Activated CD8-positive, alpha-beta T cell treated with anti-CD3 and anti-CD28 coated beads, Interleukin-2, amount 10 ng/mL, durations not matched to agents 7 days and 5 days (primary cell): ENCODE results near the gene PDIA6. TPM values are rescaled to one million over a fixed set of nuclear protein-coding genes. Genes with fewer than 3 reads are reported as not detected.
"Not testable (repeated sequence)": the region's sequence is repeated elsewhere in the genome, so short reads cannot be mapped to it uniquely, and the experiment has no call there.

Experiments
- ATAC-seq: fragments of 150-1000 bp; cut with Tn5 transposase; one replicate; pipeline ENCODE4 v1.10.0; 2021; ENCODE audit warnings: moderate library complexity
- CTCF ChIA-PET: fragments of 350-600 bp; sonication (Branson Sonifier 250); formaldehyde crosslinking; loops from one replicate; lab custom pipeline; 2021; ENCODE audit warnings: antibody characterized with exemption; lab: Charles Lee
- POLR2A ChIA-PET: fragments of 350-600 bp; sonication (Branson Sonifier 250); formaldehyde crosslinking; loops from one replicate; lab custom pipeline; 2021; ENCODE audit warnings: antibody characterized with exemption; lab: Charles Lee
- DNase-seq: peaks from one replicate; pipeline ENCODE4 v3.0.0-alpha.2; 2020
- H3K27ac Mint-ChIP-seq: one replicate; pipeline ENCODE4 v1.8.0; 2021; ENCODE audit warnings: mild to moderate bottlenecking, mixed read lengths
- H3K27me3 Mint-ChIP-seq: one replicate; pipeline ENCODE4 v1.8.0; 2021; ENCODE audit warnings: low read depth, mixed read lengths
- H3K36me3 Mint-ChIP-seq: one replicate; pipeline ENCODE4 v1.8.0; 2021; ENCODE audit warnings: low read depth, mixed read lengths
- H3K4me1 Mint-ChIP-seq: one replicate; pipeline ENCODE4 v1.8.0; 2021; ENCODE audit warnings: low read depth, mixed read lengths
- H3K4me3 Mint-ChIP-seq: one replicate; pipeline ENCODE4 v1.8.0; 2021; ENCODE audit warnings: mild to moderate bottlenecking, mixed read lengths
- H3K9me3 Mint-ChIP-seq: one replicate; pipeline ENCODE4 v1.8.0; 2022; ENCODE audit warnings: mixed read lengths; ENCODE audit not compliant: insufficient read depth
- total RNA-seq, 2 experiments: library from RNA; stranded (reverse); gene quantifications; one replicate each; pipeline ENCODE4 v1.2.3, GENCODE V29; 2021

PDIA6 gene
- total RNA-seq, 2 experiments from 2014 or later: 131 to 138 TPM

DNA sequence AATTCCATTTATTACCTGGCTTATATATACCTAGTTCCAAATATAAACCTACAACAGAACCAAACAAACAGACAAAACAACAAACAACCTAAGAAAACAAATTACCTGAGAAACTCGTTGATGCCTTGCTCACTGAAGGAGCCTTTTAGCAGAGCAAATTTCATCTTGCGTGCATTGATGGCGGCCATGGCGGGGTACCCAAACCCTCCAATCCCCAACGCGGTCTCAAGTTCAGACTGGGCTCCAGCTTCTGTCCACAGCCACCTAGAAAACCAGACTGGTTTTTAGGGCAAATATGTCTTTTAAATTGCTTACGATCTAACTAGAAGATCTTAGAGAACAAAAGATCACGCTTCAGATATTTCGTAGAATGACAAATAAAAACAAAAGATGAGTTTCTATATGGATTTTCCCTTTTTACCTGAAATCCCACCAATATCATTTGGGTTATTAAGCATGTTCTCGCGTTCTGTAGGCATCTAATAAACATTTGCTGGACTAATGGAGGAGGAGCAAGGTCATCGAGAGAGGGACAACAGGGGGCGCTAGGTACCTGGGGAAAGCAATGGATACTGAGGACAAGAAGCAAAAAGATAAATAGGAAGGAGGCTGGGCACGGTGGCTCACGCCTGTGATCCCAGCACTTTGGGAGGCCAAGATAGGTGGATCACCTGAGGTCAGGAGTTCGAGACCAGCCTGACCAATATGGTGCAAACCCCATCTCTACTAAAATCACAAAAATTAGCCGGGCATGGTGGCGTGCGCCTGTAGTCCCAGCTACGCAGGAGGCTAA, 25.2 kb downstream of the PDIA6 start:
- H3K27me3 Mint-ChIP-seq: no peaks in the 10 kb centered on the region

DNA sequence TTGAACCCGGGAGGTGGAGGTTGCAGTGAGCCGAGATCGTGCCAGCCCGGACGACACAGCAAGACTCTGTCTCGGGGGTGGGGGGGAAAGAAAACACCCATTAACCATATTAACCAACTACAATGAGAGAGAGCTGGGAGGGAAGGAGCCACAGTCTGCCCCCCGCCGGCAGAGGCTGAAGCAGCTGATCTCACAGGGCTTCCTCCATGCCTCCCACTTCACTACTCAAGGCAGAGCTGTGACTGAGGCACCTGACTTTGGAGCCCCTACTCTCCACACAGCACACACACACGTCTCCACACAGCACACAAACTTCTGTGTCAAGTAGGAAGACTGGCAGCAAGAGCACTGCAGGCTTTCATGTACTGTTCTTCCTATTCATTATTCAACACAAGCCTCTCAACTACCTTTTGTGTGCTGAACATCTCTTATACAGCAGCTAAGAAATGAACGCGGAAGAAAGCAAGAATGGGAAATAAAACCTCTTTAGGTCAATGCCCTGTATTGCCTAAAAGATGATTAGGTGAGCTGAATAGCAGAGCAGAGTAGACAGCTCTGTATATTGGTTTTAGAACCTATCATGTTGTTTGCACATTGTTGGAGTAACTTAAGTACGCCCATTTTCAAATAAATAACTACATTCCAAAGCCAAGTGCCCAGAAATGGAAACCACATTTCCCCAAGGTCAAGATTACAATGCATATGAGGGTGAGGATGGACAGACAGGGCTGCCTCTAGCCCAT, 26.2 kb downstream of the PDIA6 start:
- Mint-ChIP-seq H3K27ac (no peak overlapping the region), H3K27me3 (no peaks in the 10 kb centered on the region), H3K4me3 (no peak overlapping the region), H3K36me3 (peaks cover 90% of the 10 kb centered on the region), H3K4me1 (peaks cover 10% of the 10 kb centered on the region), H3K9me3 (no peaks in the 10 kb centered on the region)
- no peak for ATAC-seq
- CTCF ChIA-PET: no interaction called here
- POLR2A ChIA-PET: no interaction called here
- DNase-seq: no peak

More for the DNA sequence above, 25.2 kb downstream of the PDIA6 start:
- ATAC-seq (no peak), DNase-seq (peak; percentile 43)
- H3K9me3 Mint-ChIP-seq: no peaks in the 10 kb centered on the region
- H3K36me3 Mint-ChIP-seq: peaks cover 88% of the 10 kb centered on the region
- H3K4me3 Mint-ChIP-seq: no peak overlapping the region
- ChIA-PET POLR2A (no interaction called here), CTCF (no interaction called here)
- peaks cover 16% of the 10 kb centered on the region for H3K4me1 Mint-ChIP-seq
- no peak overlapping the region for H3K27ac Mint-ChIP-seq

DNA sequence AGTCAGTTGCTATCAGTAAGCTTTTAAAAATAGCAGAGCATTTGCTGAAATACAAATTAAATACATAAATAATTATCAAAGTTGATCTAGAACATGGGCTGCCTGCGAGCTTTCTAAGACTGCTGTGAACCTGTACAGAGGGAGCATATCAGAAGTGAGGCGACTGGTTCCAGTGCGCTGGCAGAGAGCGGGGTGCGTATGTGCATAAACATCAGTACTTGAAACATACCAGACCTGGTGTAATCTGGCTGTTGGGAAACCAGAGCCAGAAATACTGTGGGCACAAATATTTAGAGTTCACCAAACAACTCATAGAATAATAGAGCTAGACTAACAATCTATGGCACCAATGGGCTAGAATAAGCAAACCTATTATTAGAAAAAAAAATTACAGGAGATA, 27.3 kb downstream of the PDIA6 start:
- ATAC-seq (no peak), DNase-seq (no peak)
- H3K9me3 Mint-ChIP-seq: no peaks in the 10 kb centered on the region
- H3K27ac Mint-ChIP-seq: no peak overlapping the region
- ChIA-PET CTCF (interaction anchor here (1.3 kb wide), 1 partner anchor 346 kb away, joined by 3 read pairs; no protein-coding TSS in a partner anchor), POLR2A (no interaction called here)
- H3K27me3 Mint-ChIP-seq: no peaks in the 10 kb centered on the region
- peaks cover 3% of the 10 kb centered on the region for H3K4me1 Mint-ChIP-seq
- no peak overlapping the region for H3K4me3 Mint-ChIP-seq
- peaks cover 81% of the 10 kb centered on the region for H3K36me3 Mint-ChIP-seq

DNA sequence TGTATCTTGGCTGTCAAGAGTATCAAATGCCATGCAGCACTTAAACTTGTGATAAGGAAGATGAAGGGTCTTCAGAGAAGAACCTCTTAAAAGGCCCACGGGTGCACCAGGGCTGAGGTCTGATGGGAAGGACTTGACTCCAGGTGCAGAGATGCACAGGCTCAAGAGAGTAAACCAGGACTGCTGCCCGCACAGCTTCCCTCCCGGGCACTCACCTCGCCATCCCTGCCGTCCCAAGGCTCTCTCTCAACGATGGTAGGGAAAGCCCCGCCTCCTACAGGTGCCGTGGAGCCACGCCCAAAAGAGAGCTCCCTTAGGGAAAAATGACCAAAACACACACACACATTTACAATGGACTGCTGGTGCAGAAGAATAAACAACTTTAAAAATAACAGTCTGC, 27.9 kb downstream of the PDIA6 start:
- H3K27me3 Mint-ChIP-seq: no peaks in the 10 kb centered on the region
- H3K36me3 Mint-ChIP-seq: peaks cover 84% of the 10 kb centered on the region
- DNase-seq (no peak), ATAC-seq (no peak)
- no peak overlapping the region for H3K4me3 Mint-ChIP-seq
- no peaks in the 10 kb centered on the region for H3K4me1 Mint-ChIP-seq
- ChIA-PET POLR2A (no interaction called here), CTCF (interaction anchor here (1.3 kb wide), 1 partner anchor 346 kb away, joined by 3 read pairs; no protein-coding TSS in a partner anchor)
- H3K27ac Mint-ChIP-seq: no peak overlapping the region
- H3K9me3 Mint-ChIP-seq: no peaks in the 10 kb centered on the region

DNA sequence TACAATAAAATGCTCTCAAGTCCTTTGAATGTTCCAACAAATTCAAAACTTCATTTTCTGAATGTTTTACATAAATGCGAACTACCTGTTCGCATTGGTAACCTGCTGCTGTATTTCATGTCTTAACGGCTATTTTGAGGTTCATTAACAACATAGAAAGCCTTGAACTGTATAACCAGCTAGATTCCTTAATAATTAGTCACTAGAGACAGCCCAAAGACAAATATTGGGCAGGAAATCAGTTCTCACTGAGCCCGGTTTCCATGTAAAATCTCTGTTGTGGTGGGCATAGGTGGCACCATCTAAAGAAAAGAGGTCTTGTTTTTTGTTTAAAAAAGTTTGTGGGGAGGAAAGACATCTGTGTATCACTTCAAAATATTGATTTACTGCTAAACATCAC, 29.2 kb downstream of the PDIA6 start:
- Mint-ChIP-seq H3K4me3 (no peak overlapping the region), H3K36me3 (peaks cover 73% of the 10 kb centered on the region), H3K9me3 (no peaks in the 10 kb centered on the region), H3K4me1 (no peaks in the 10 kb centered on the region), H3K27ac (no peak overlapping the region), H3K27me3 (no peaks in the 10 kb centered on the region)
- ATAC-seq (no peak), DNase-seq (no peak)
- POLR2A ChIA-PET: no interaction called here
- CTCF ChIA-PET: no interaction called here

DNA sequence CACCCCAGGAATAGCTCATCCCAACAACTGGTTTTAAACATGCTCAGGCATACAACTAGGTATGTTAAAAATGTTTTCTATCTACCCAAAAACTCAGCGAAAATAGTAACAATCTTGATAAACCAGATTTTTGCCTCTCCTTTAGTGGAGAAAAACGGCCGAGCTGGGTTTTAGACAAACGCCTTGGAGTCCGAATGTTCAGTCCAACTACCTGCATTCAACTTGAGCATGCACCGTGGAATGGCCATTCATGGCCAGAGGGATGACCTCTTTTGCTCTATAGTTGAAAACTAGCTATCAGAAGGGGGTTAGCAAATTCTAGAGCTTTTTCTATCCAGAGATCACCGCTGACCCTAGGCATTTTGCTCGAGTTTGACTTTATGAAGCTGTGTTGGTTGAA, 30.8 kb downstream of the PDIA6 start:
- peaks cover 59% of the 10 kb centered on the region for H3K36me3 Mint-ChIP-seq
- ATAC-seq (no peak), DNase-seq (no peak)
- CTCF ChIA-PET: interaction anchor here (1.3 kb wide), 2 partner anchors 15 to 51 kb away, joined by 3 read pairs; no protein-coding TSS in a partner anchor
- H3K27me3 Mint-ChIP-seq: no peaks in the 10 kb centered on the region
- H3K4me3 Mint-ChIP-seq: no peak overlapping the region
- H3K4me1 Mint-ChIP-seq: no peaks in the 10 kb centered on the region
- H3K9me3 Mint-ChIP-seq: no peaks in the 10 kb centered on the region
- H3K27ac Mint-ChIP-seq: no peak overlapping the region
- POLR2A ChIA-PET: interaction anchor here (0.8 kb wide), 1 partner anchor 452 kb away, joined by 3 read pairs; no protein-coding TSS in a partner anchor

DNA sequence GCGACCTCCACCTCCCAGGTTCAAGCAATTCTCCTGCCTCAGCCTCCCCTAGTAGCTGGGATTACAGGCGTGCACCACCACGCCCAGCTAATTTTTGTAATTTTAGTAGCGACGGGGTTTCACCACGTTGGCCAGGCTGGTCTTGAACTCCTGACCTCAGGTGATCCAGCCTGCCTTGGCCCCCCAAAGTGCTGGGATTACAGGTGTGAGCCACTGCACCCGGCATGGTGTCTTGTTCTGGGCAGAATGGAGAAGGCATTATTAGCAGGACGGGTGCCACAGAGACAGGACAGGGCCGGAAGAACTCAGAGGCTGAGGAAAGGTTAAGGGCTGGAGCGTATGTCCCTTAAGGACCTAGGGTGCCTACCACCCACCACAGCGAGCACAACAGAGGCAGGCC, 31.8 kb downstream of the PDIA6 start:
- H3K9me3 Mint-ChIP-seq, DNase-seq, H3K4me1 Mint-ChIP-seq, H3K27me3 Mint-ChIP-seq, H3K4me3 Mint-ChIP-seq, H3K27ac Mint-ChIP-seq, ATAC-seq, CTCF ChIA-PET: not testable (repeated sequence)
- H3K36me3 Mint-ChIP-seq: peaks cover 51% of the 10 kb centered on the region
- POLR2A ChIA-PET: interaction anchor here (0.8 kb wide), 1 partner anchor 451 kb away, joined by 3 read pairs; no protein-coding TSS in a partner anchor

DNA sequence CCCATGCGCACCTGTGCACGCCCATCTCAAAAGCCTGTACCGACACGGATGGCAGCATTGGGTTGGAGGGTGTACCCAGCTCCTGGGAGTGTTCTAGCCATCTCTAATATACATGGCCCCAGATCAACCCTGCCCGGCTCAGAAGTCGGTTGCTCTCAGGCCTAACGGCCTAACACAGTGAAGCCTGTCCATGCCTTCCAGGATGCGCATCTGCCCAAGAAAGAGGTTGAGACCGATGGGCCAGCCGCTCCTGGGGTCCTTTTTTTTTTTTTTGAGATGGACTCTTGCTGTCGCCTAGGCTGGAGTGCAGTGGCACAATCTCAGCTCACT, 32.1 kb downstream of the PDIA6 start:
- ATAC-seq (no peak), DNase-seq (no peak)
- POLR2A ChIA-PET: no interaction called here

DNA sequence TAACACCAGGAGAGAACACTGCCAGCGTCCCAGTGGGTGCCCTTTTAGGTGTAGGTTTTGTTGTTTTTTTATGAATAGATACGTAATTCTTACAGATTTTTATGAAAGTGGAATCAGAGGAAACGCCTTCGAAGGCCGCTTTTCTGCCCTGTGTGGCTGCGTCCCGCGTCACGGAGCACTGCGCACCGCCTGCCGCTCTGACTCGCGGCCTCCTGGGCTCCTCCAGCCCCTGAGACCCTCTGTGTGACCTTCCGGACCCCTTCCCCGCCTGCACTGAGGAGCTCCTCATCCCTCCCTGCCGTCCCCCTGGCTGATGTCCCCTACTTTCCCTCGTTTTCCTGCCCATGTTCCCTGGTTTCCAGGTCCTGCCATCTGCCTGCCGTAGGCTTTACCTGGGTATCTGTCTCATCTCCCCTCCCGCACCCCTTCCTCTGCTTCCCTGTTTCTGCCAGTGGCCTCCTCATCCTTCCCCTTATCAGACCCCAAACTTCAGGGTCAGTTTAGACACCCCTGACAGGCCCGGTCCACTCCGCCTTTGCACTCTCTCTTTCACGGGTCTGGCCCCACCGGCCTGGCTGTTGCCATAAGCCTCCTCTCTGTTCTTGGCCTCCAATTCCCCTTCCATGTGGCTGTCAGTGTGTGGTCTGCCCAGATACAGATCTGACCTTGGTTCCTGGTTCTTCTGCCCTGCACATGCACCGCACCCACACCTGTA, 32.7 kb downstream of the PDIA6 start:
- Mint-ChIP-seq H3K4me3 (no peak overlapping the region), H3K27ac (no peak overlapping the region), H3K9me3 (no peaks in the 10 kb centered on the region), H3K27me3 (no peaks in the 10 kb centered on the region), H3K36me3 (peaks cover 42% of the 10 kb centered on the region), H3K4me1 (no peaks in the 10 kb centered on the region)
- DNase-seq (no peak), ATAC-seq (no peak)
- ChIA-PET CTCF (no interaction called here), POLR2A (no interaction called here)

More for the DNA sequence above, 32.1 kb downstream of the PDIA6 start:
- CTCF ChIA-PET: no interaction called here
- Mint-ChIP-seq H3K4me3 (no peak overlapping the region), H3K27me3 (no peaks in the 10 kb centered on the region), H3K27ac (no peak overlapping the region), H3K9me3 (no peaks in the 10 kb centered on the region), H3K36me3 (peaks cover 47% of the 10 kb centered on the region), H3K4me1 (no peaks in the 10 kb centered on the region)

DNA sequence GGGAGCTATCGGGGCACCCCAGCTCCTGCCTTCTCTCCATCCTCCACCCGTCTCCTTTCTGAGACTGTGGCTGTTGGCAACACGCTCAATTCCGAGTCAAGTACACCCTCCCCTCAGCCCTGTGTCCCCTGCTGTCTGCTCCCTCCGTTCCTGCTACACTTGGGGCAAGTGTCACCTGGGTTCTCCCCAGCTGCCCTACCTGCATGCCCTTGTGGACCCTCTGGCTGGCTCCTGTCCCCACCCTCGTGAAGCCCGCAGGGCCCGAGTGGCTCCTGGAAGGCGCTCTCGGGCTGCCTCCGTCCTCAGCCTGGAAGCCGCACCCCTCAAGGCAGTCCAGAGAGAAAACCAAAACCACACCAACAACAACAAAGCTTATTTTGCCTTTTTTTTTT, 33.9 kb downstream of the PDIA6 start:
- POLR2A ChIA-PET: no interaction called here
- H3K36me3 Mint-ChIP-seq: peaks cover 30% of the 10 kb centered on the region
- no peaks in the 10 kb centered on the region for H3K27me3 Mint-ChIP-seq
- CTCF ChIA-PET: no interaction called here
- no peak overlapping the region for H3K4me3 Mint-ChIP-seq
- ATAC-seq (no peak), DNase-seq (no peak)
- no peak overlapping the region for H3K27ac Mint-ChIP-seq
- H3K9me3 Mint-ChIP-seq: no peaks in the 10 kb centered on the region
- no peaks in the 10 kb centered on the region for H3K4me1 Mint-ChIP-seq

DNA sequence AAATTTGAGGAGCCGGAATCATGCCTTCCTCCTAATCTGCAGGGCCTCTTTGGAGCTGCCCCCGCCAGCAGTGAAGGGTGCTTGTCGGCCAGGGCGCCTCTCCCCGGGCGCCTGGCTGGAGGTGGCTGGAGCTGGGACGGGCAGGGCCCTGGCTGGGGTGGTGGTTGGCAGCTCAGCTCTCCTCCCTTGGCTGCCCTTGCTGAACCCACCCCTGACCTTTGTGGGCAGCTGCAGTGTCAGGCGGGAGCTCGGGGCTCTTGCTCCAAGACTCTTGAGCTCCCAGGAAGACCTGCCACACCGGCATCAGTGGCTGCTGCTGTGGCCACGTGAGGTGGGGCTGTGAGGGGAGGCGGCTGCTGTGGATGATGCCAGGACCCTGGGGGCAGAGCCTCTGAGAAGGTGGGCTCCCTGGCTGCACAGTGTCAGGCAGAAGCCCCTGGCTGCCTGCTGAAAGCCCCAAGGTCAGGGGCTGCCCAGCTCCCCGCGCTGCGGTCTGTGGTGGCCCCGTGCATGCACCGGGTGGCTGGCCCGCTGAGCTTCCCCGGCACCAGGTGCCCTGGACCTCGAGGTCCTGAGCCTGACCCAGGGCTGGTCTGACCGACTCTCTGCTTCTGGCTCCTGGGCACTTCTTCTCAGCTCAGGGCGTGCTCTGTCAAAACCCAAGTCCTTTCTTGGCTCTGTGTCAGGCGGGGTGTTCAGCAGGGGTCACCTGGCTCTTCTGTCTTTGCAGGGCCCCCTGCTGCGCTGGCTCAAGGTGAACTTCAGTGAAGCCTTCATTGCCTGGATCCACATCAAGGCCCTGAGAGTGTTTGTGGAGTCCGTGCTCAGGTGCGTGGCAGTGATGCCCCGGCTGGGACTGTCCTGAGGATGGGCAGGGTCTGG, 34.5 kb downstream of the PDIA6 start:
- no peak for DNase-seq
- ATAC-seq: no peak
- POLR2A ChIA-PET: no interaction called here
- Mint-ChIP-seq H3K9me3 (no peaks in the 10 kb centered on the region), H3K27me3 (no peaks in the 10 kb centered on the region), H3K36me3 (peaks cover 23% of the 10 kb centered on the region), H3K4me3 (no peak overlapping the region), H3K27ac (no peak overlapping the region), H3K4me1 (no peaks in the 10 kb centered on the region)
- CTCF ChIA-PET: no interaction called here
